ENCODE data around the gene RAB38. TPM values are rescaled to one million over a fixed set of nuclear protein-coding genes. Genes with fewer than 3 reads are reported as not detected.

Gene RAB38
- total RNA-seq, 4 donors from 2014 or later, result 0.59 to 5.1 (median 2.5) TPM

GRCh38 chr11:88068848-88069554 lies 106.2 kb downstream of the RAB38 start:
- H3K27ac ChIP-seq, result no peak overlapping the region
- no peak for DNase-seq (ENCODE audit: low spot score in 2 of 2)
- no peaks in the 10 kb centered on the region for H3K36me3 ChIP-seq
- no peak overlapping the region for H3K4me3 ChIP-seq
- no peaks in the 10 kb centered on the region for H3K4me1 ChIP-seq
- 90 to 95% methylated on average over 13 to 25 of the region's 27 CpGs for WGBS, 2 donors
- no peaks in the 10 kb centered on the region for H3K27me3 ChIP-seq
- peaks cover 0 to 13% (median 0%) of the 10 kb centered on the region in 4 donors for H3K9me3 ChIP-seq
- TF ChIP-seq EP300 (IDR thresholded peaks at IDR 0.05) (no peak), POLR2A (IDR thresholded peaks at IDR 0.05) (no peak), CTCF (IDR thresholded peaks at IDR 0.05) (no peak)

GRCh38 chr11:88066090-88066489 lies 109.2 kb downstream of the RAB38 start:
- H3K4me1 ChIP-seq, result no peaks in the 10 kb centered on the region
- no peak overlapping the region for H3K27ac ChIP-seq
- no peak overlapping the region for H3K4me3 ChIP-seq
- no peak for TF ChIP-seq POLR2A (IDR thresholded peaks at IDR 0.05)
- TF ChIP-seq CTCF (IDR thresholded peaks at IDR 0.05), result no peak
- no peak for TF ChIP-seq EP300 (IDR thresholded peaks at IDR 0.05)
- no peaks in the 10 kb centered on the region for H3K36me3 ChIP-seq
- no peak for DNase-seq (ENCODE audit: low spot score in 2 of 2)
- peaks cover 0 to 5% (median 0%) of the 10 kb centered on the region in 4 donors for H3K9me3 ChIP-seq
- H3K27me3 ChIP-seq, result no peaks in the 10 kb centered on the region
- 74 to 78% methylated on average over 2 of the region's 2 CpGs for WGBS, 2 donors

- no peaks in the 10 kb centered on the region for H3K36me3 ChIP-seq
- H3K27ac ChIP-seq, result no peak overlapping the region
- H3K27me3 ChIP-seq, result no peaks in the 10 kb centered on the region
- WGBS, 2 donors, result 63 to 75% methylated on average over 2 of the region's 2 CpGs
- no peak for DNase-seq (ENCODE audit: low spot score in 2 of 2)
- no peaks in the 10 kb centered on the region for H3K4me1 ChIP-seq
- TF ChIP-seq CTCF (IDR thresholded peaks at IDR 0.05), result no peak
- no peak for TF ChIP-seq POLR2A (IDR thresholded peaks at IDR 0.05)
- no peak for TF ChIP-seq EP300 (IDR thresholded peaks at IDR 0.05)
- H3K9me3 ChIP-seq, result peaks cover 0 to 5% (median 0%) of the 10 kb centered on the region in 4 donors
- H3K4me3 ChIP-seq, result no peak overlapping the region
Observed at GRCh38 chr11:88064097-88064705, 111.0 kb downstream of the RAB38 start.

Small RNA genes lying within 50 kb of the gene (small RNA-seq; reads per million reads assigned to genes)
- gene MIR3166 (not detected), gene RF00019 (not detected)

Other genes starting within 250 kb of the RAB38 start
- gene CTSC, start 162.3 kb upstream of the RAB38 start, total RNA-seq, result 10 to 100 TPM; 41.2 to 84.6 (median 46.0) TPM

Measured in tibial nerve (tissue), 4 donors.